HepG2 (cell line): Measurements from ENCODE around the gene POU4F2. TPM values are rescaled to one million over a fixed set of nuclear protein-coding genes. Genes with fewer than 3 reads are reported as not detected.

Source experiments
- ATAC-seq: fragments of 200-7000 bp; cut with Tn5 transposase; 3 replicates; pipeline ENCODE4 v1.9.1; 2020; ENCODE audit warnings: mild to moderate bottlenecking, moderate library complexity
- BruUV-seq: library from RNA; stranded (reverse); fragments of 400-500 nt; replicated peaks from 2 replicates; lab custom pipeline; 2021; lab: Mats Ljungman, UMichigan
- CTCF ChIA-PET: fragments of 300-600 bp; formaldehyde crosslinking; extraction: SDS; loops from one replicate; lab custom pipeline; 2021; ENCODE audit warnings: low total read pairs, inconsistent platforms, low intra/inter-chr PET ratio; lab: Yijun Ruan, JAX
- POLR2A ChIA-PET: fragments of 350-600 bp; sonication (Branson Sonifier 250); formaldehyde crosslinking; loops from one replicate; lab custom pipeline; 2020; ENCODE audit warnings: antibody characterized with exemption, inconsistent platforms; lab: Yijun Ruan, JAX
- DNase-seq: peaks from one replicate; pipeline ENCODE4 v3.0.0-alpha.2; 2015; ENCODE audit warnings: low spot score
- FAIRE-seq: peaks from 3 replicates; lab custom pipeline; 2011; peaks lifted over from hg19 to GRCh38; lab: Jason Lieb, UNC
- H2AFZ ChIP-seq: one replicate; pipeline ENCODE4 v1.6.1; 2011; ENCODE audit warnings: low read length, inconsistent platforms
- H3K27ac ChIP-seq: fragments of 300-600 bp; 3 replicates; pipeline ENCODE4 v1.8.0; 2011; ENCODE audit warnings: mixed run types, mild to moderate bottlenecking, mixed read lengths, low read length, inconsistent platforms; ENCODE audit not compliant: insufficient read depth; ENCODE audit errors: extremely low read length
- H3K27me3 ChIP-seq, 2 experiments: fragments of 200-600 bp in 1 of 2; 2 replicates in 1 of 2; 3 replicates in 1 of 2; pipeline versions ENCODE4 v1.6.0 to v1.8.0; 2011; ENCODE audit warnings: low read length in 2 of 2, mild to moderate bottlenecking in 2 of 2, moderate library complexity in 2 of 2, inconsistent platforms in 1 of 2; ENCODE audit not compliant: insufficient read depth in 2 of 2, control insufficient read depth in 1 of 2
- H3K36me3 ChIP-seq, 2 experiments: fragments of 200-600 bp in 1 of 2; replicated peaks in 1 of 2; 2 replicates in 1 of 2; 3 replicates in 1 of 2; pipeline versions ENCODE4 v1.5.1 to v1.8.0; 2011; ENCODE audit warnings: low read length in 2 of 2, inconsistent platforms in 1 of 2; ENCODE audit not compliant: insufficient read depth in 2 of 2, control insufficient read depth in 1 of 2
- H3K4me1 ChIP-seq: 2 replicates; pipeline ENCODE4 v1.5.1; 2012; ENCODE audit warnings: low read length, inconsistent platforms; ENCODE audit not compliant: insufficient read depth
- H3K4me2 ChIP-seq: 2 replicates; pipeline ENCODE4 v1.6.0; 2011; ENCODE audit warnings: low read depth, low read length, inconsistent platforms
- H3K4me3 ChIP-seq, 3 experiments: fragments of 200-600 bp in 1 of 3; sonication (generic), shearing (Covaris generic) in 1 of 3; replicated peaks in 1 of 3; 2 replicates each; pipeline ENCODE4 v1.5.1; 2011 to 2016; ENCODE audit warnings: low read length in 3 of 3, inconsistent platforms in 2 of 3, low read depth in 2 of 3, mild to moderate bottlenecking in 2 of 3, control low read depth in 1 of 3, mixed read lengths in 1 of 3; ENCODE audit not compliant: insufficient read depth in 1 of 3
- H3K79me2 ChIP-seq: one replicate; pipeline ENCODE4 v1.6.1; 2011; ENCODE audit warnings: low read length, inconsistent platforms; ENCODE audit not compliant: insufficient read depth
- H3K9ac ChIP-seq: 2 replicates; pipeline ENCODE4 v1.6.0; 2011; ENCODE audit warnings: mild to moderate bottlenecking, low read depth, low read length, inconsistent platforms; ENCODE audit not compliant: insufficient read depth
- H3K9me3 ChIP-seq: 2 replicates; pipeline ENCODE4 v1.5.1; 2012; ENCODE audit warnings: mild to moderate bottlenecking, low read length
- H4K20me1 ChIP-seq: 2 replicates; pipeline ENCODE4 v1.6.0; 2011; ENCODE audit warnings: inconsistent platforms, mild to moderate bottlenecking, low read length, moderate library complexity; ENCODE audit not compliant: insufficient read depth
- ARNTL ChIP-seq: sonication (generic); formaldehyde crosslinking; IDR thresholded peaks from 2 replicates; pipeline ENCODE4 v1.4.0; 2020; ENCODE audit warnings: mild to moderate bottlenecking, missing genetic modification reagents
- CENPBD1 ChIP-seq: sonication (generic); formaldehyde crosslinking; IDR thresholded peaks from 2 replicates; pipeline ENCODE4 v1.8.0; 2022; ENCODE audit warnings: missing genetic modification reagents, low read depth, mild to moderate bottlenecking, borderline replicate concordance
- DPF2 ChIP-seq: sonication (generic); formaldehyde crosslinking; IDR thresholded peaks from 2 replicates; pipeline ENCODE4 v1.4.0; 2020; ENCODE audit warnings: mild to moderate bottlenecking, low read depth, missing genetic modification reagents, borderline replicate concordance
- FOSL2 ChIP-seq: sonication (generic); formaldehyde crosslinking; IDR thresholded peaks from 2 replicates; pipeline ENCODE4 v1.4.0; 2020; ENCODE audit warnings: missing genetic modification reagents
- MATR3 ChIP-seq: sonication (generic); formaldehyde crosslinking; IDR thresholded peaks from 2 replicates; pipeline ENCODE4 v1.4.0; 2020; ENCODE audit warnings: missing genetic modification reagents
- PATZ1 ChIP-seq: sonication (generic); formaldehyde crosslinking; IDR thresholded peaks from 2 replicates; pipeline ENCODE4 v1.4.0; 2020; ENCODE audit warnings: missing genetic modification reagents
- PHF8 ChIP-seq: sonication (generic); formaldehyde crosslinking; IDR thresholded peaks from 2 replicates; pipeline ENCODE4 v1.5.0; 2020; ENCODE audit warnings: missing genetic modification reagents
- TBX3 ChIP-seq: fragments of 450-650 bp; IDR thresholded peaks from 2 replicates; pipeline ENCODE4 v1.6.1; 2017; ENCODE audit warnings: antibody characterized with exemption, mild to moderate bottlenecking, inconsistent platforms, borderline replicate concordance
- YY1 ChIP-seq: IDR thresholded peaks from 2 replicates; pipeline ENCODE4 v1.6.1; 2011; ENCODE audit warnings: low read length, low read depth, moderate library complexity, mild to moderate bottlenecking; ENCODE audit not compliant: insufficient read depth, insufficient replicate concordance
- ZFP62 ChIP-seq: sonication (generic); formaldehyde crosslinking; IDR thresholded peaks from 2 replicates; pipeline ENCODE4 v1.4.0; 2020; ENCODE audit warnings: missing genetic modification reagents
- ZNF136 ChIP-seq: sonication (generic); formaldehyde crosslinking; IDR thresholded peaks from 2 replicates; pipeline ENCODE4 v1.8.1; 2022; ENCODE audit warnings: low read depth, mild to moderate bottlenecking, moderate library complexity, missing genetic modification reagents
- ZNF207 ChIP-seq: fragments of 450-650 bp; IDR thresholded peaks from 2 replicates; pipeline ENCODE4 v1.6.1; 2016; ENCODE audit warnings: antibody characterized with exemption, borderline replicate concordance
- ZNF253 ChIP-seq: sonication (generic); formaldehyde crosslinking; IDR thresholded peaks from 2 replicates; pipeline ENCODE4 v1.8.0; 2022; ENCODE audit warnings: mild to moderate bottlenecking, missing genetic modification reagents, borderline replicate concordance
- ZNF326 ChIP-seq: sonication (generic); formaldehyde crosslinking; IDR thresholded peaks from 2 replicates; pipeline ENCODE4 v1.4.0; 2020; ENCODE audit warnings: missing genetic modification reagents, borderline replicate concordance
- ZNF34 ChIP-seq: sonication (generic); formaldehyde crosslinking; IDR thresholded peaks from 2 replicates; pipeline ENCODE4 v1.4.0; 2020; ENCODE audit warnings: mild to moderate bottlenecking, missing genetic modification reagents, borderline replicate concordance
- ZNF484 ChIP-seq: sonication (generic); formaldehyde crosslinking; IDR thresholded peaks from 2 replicates; pipeline ENCODE4 v1.5.1; 2020; ENCODE audit warnings: mild to moderate bottlenecking, low read depth, missing genetic modification reagents, borderline replicate concordance
- ZNF510 ChIP-seq: sonication (generic); formaldehyde crosslinking; IDR thresholded peaks from 2 replicates; pipeline ENCODE4 v1.4.0; 2020; ENCODE audit warnings: low read depth, mild to moderate bottlenecking, missing genetic modification reagents
- ZNF598 ChIP-seq: sonication (generic); formaldehyde crosslinking; IDR thresholded peaks from 2 replicates; pipeline ENCODE4 v1.5.1; 2020; ENCODE audit warnings: mild to moderate bottlenecking, missing genetic modification reagents, borderline replicate concordance
- WGBS: methylation state at CpG from one replicate; pipeline ENCODE4 v1.1.6; 2017; ENCODE audit warnings: low lambda C conversion rate; 5-methylcytosine and 5-hydroxymethylcytosine counted together
- in situ Hi-C: cut with HindIII; loops from 2 replicates; pipeline ENCODE4 v1.10.0; 2017; ENCODE audit warnings: low pct_unique_long_range_greater_than_20kb; ENCODE audit not compliant: extremely low pct_ligation_motif_present
- intact Hi-C: fragments of 100-400 bp; cut with micrococcal nuclease; formaldehyde crosslinking; loops from one replicate; pipeline ENCODE4 v1.10.0; 2022; ENCODE audit not compliant: unreplicated experiment
- polyA plus RNA-seq, 8 experiments: library from polyadenylated mRNA; depleted of rRNA in 3 of 8; stranded (reverse) in 7 of 8; unstranded in 1 of 8; fragments of >200 nt; fragmentation: Illumina TruSeq in 4 of 8; extraction: Trizol in 4 of 8; gene quantifications; 2 replicates each; pipeline versions ENCODE4 v1.2.1 to v1.2.3, GENCODE V29; 2011 to 2016; ENCODE audit warnings: low read depth in 4 of 8, missing spikeins in 1 of 8, mixed read lengths in 1 of 8; ENCODE audit not compliant: insufficient read depth in 1 of 8
- total RNA-seq, 5 experiments: library from RNA; depleted of rRNA; stranded (reverse); fragments of >200 nt; fragmentation: Illumina TruSeq; extraction: Trizol; gene quantifications; 2 replicates each; pipeline ENCODE4 v1.2.3, GENCODE V29; 2016; ENCODE audit warnings: low read depth in 1 of 5

The POU4F2 gene
- total and polyA plus RNA-seq, 2 of the 13 experiments (the other 11 are each of a cell fraction or from before 2014, with no cell fraction given): not detected

DNA sequence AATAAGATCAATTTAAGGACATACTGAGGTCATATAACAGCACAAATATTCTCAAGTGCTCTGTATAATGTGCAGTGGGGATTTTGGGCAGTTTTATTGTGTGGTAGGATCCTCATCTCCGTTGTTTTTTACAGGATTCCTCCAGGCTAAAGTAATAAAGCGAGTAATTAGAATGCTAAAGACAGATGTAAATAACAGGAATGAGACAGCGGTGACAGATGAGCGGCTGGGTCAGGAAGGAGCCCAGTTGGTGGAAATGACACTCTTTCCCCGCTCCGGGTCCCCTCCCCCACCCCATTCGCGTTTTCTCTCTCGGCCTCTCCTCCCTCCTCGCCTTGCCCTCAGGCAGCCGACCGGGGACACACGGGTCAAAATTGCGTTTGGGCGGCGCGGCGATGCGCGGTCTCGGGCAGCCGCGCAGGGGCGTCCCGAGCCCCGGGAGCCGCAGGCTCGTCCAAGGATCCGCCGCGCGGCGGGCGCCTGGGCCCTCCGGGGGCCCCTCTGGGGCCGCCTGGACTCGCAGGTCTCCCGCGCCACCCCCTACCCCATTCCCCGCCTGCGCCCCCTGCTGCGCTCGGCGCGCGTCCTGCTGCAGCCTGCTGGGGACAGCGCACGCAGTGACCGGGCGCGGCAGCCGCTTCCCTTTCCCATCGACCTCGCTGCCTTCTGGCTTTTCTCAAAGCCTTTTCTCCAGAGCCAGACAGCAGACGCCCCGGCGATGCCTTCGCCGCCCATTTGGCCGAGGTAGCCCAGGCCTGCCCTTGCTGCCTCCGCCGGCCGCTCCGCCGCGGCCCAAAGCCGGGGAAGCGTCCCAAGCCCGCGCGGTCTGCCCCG, 16.2 kb downstream of the POU4F2 start:
- H3K79me2 ChIP-seq: no peaks in the 10 kb centered on the region
- no TSS peak for BruUV-seq
- no peaks in the 10 kb centered on the region for H3K9me3 ChIP-seq
- CTCF ChIA-PET: no interaction called here
- in situ Hi-C loops (no loop called here), intact Hi-C loops (no loop called here)
- no peaks in the 10 kb centered on the region for H3K4me1 ChIP-seq
- no peak for FAIRE-seq
- H3K27me3 ChIP-seq: no peaks in the 10 kb centered on the region; a peak in 1 of 5 replicates
- no peak overlapping the region for H3K4me3 ChIP-seq
- no peak for TF ChIP-seq ZNF136
- TF ChIP-seq PHF8 (CRISPR knock-in tag): no peak
- TF ChIP-seq ZNF207: no peak
- no peak for TF ChIP-seq ZNF598
- TF ChIP-seq ZNF484 (CRISPR knock-in tag): no peak
- TF ChIP-seq ZNF253 (CRISPR knock-in tag): no peak
- no peak for TF ChIP-seq ZNF326 (CRISPR knock-in tag)
- TF ChIP-seq TBX3: no peak
- no peak for TF ChIP-seq MATR3
- no peak for DNase-seq
- H4K20me1 ChIP-seq: no peaks in the 10 kb centered on the region
- H2AFZ ChIP-seq: no peak overlapping the region
- no peak overlapping the region for H3K9ac ChIP-seq
- H3K27ac ChIP-seq: no peak overlapping the region
- 75% methylated on average over 72 of the region's 72 CpGs for WGBS
- ATAC-seq: no peak
- no peaks in the 10 kb centered on the region for H3K36me3 ChIP-seq
- POLR2A ChIA-PET: no interaction called here
- H3K4me2 ChIP-seq: no peak overlapping the region

- Histone ChIP-seq H3K9ac (no peak overlapping the region), H3K4me1 (no peaks in the 10 kb centered on the region), H3K27me3 (no peaks in the 10 kb centered on the region), H3K79me2 (no peaks in the 10 kb centered on the region), H4K20me1 (no peaks in the 10 kb centered on the region), H3K27ac (no peak overlapping the region), H3K4me3 (no peak overlapping the region), H3K9me3 (no peaks in the 10 kb centered on the region), H3K36me3 (no peaks in the 10 kb centered on the region), H3K4me2 (no peak overlapping the region), H2AFZ (no peak overlapping the region)
- no peak for FAIRE-seq
- WGBS: 56% methylated on average over 9 of the region's 9 CpGs
- TF ChIP-seq PATZ1 (CRISPR knock-in tag) (no peak), DPF2 (no peak), ZNF510 (CRISPR knock-in tag) (no peak), FOSL2 (CRISPR knock-in tag) (no peak), ZNF34 (CRISPR knock-in tag) (no peak), ARNTL (CRISPR knock-in tag) (no peak), CENPBD1 (CRISPR knock-in tag) (no peak), ZFP62 (no peak), YY1 (no peak)
- no TSS peak for BruUV-seq
- ChIA-PET CTCF (no interaction called here), POLR2A (no interaction called here)
- no peak for ATAC-seq
- DNase-seq: no peak
- in situ Hi-C loops: no loop called here
- intact Hi-C loops: no loop called here
Observed at GRCh38 chr4:146655521-146655856, 16.8 kb downstream of the POU4F2 start.
